Activated CD4-positive, alpha-beta T cell treated with anti-CD3 and anti-CD28 coated beads, Interleukin-2, Interleukin-6, amounts not matched to agents 100 ng/mL and 50 ng/mL, durations not matched to agents 16 hours and 8 hours (primary cell): ENCODE data around the gene TMED6.

Experiments used
- DNase-seq: peaks from one replicate; pipeline ENCODE4 v3.0.0-alpha.2; 2020

Gene TMED6

DNA sequence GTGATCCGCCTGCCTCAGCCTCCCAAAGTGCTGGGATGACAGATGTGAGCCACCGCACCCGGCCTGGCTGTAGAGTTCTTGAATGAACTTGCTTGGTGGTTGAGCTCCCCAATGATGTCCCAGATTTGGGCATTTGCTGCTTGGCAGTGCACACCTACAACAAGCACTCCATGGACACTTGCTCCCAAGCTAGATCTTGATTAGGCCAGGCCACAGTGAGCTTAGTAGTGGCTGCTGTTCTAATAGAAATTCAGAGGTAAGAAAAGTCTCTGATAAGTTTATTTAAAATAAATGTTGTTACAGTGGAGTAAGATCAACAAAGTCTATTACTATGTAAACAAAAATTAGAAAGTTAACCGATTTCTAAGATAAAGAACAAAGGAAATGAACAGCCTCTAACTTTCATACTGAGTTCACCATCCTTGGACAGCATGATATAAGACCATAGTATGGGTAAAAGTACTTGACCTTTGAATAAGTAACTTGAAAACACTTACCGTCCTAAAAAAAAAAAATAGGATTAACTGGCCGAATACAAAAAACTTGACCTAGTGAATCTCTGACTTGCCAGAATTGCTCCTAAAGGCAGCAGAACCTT lies 951 bp downstream of the TMED6 start:
- no peak for DNase-seq

DNA sequence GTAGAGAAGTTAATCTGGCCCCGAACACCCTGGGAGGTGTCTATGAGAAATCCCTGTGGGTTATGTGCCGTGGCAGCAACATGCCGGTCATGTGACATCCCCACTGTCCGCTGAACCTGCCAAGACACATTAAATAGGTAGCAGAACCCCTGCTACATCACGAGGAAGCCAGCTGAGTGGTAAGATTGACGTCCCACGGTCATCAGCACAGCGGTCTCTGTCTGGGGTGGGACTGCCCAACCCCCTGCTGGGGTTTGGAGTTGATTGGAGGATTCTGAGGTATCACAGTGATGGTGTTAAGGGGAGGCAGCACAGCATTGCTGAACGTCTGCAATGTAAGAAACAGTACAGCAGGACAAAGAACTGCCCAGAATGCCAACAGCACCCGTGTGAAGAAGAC lies 2.0 kb downstream of the TMED6 start:
- DNase-seq = no peak

DNA sequence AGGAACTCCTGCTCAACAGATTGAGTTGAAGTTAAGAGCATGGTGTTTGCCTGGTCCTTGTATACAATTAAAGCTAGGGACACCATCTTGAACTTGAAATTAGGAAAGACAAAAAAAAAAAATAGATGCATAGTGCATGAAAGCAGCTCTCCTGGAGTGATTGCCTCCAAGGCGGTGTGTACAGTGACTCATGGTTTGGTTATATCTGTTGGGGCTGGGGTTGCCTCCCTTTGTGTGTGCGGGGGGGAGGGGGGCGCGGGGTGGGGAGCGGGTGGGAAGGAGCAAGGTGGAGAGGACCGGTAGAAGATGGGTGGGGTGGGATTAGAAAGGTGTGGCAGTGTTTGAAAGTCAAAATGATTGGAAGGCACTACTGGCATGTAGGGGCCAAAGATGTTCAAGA lies 3.4 kb downstream of the TMED6 start:
- DNase-seq = no peak

DNA sequence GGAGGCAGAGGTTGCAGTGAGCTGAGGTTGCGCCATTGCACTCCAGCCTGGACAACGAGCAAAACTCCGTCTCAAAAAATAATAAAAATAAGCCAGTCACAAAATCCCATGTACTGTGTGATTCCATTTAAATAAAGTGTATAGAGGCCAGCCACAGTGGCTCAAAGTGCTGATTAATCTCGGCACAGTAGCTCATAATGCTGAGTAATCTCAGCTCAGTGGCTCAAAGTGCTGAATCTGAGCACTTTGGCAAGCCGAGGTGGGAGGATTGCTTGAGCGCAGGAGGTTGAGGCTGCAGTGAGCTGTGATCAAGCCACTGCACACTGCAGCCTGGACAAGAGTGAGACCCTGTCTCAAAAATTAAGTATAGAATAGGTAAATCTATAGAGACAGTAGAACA lies 4.9 kb downstream of the TMED6 start:
- DNase-seq = no peak

DNA sequence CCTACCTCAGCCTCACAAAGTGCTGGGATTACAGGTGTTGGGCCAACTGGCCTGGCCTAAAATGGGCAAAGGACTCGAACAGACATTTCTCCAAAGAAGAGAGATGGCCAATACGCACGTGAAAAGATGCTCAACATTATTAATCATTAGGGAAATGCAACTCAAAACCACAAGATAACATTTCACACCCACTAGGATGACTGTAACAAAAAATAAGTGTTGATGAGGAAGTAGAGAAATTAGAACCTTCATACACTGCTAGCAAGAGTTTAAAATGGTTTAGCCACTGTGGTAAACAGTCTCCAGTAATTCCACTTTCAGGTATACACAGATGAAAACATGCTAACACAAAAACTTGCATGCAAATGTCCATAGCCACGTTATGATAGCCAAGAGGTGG lies 5.7 kb downstream of the TMED6 start:
- no peak for DNase-seq

DNA sequence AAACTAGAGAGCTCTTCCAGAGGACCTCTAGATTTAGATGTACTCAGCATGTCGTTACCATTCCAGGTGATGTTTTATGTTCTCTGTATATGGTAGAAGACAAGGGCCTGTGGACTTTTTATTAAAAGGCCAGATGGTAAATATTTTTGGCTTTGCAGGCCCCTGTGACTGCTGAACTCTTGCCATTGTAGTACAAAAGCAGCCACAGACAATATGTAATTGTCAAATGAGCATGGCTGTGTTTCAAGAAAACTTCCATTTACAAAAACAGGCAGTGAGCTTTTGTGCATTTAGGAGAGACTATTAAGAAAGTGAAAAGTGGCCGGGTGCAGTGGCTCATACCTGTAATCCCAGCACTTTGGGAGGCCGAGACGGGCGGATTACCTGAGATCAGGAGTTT lies 7.4 kb downstream of the TMED6 start:
- no peak for DNase-seq

DNA sequence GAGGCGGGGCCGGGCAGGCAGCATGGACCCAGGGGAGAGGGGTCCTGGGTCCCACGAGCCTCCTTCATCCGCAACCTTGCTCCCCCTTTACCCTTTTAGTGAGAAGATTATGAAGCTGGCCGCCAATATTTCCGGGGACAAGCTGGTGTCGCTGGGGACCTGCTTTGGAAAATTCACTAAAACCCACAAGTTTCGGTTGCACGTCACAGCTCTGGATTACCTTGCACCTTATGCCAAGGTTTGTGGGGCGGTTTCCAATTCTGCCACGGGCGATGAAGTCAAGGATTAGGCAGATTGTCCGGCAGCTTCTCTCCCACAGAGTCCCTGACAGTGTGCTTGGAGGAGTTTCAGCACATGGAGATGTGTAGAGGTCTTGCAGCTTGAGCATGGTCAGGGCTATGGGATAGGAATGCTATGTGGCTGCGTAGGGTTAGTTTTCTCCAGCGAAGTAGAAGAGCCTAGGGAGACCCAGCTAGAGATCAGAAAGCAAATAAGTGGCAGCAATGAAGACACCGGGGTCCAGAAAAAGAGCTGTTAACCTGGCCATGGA lies 11.4 kb downstream of the TMED6 start:
- DNase-seq = peak; percentile 29

DNA sequence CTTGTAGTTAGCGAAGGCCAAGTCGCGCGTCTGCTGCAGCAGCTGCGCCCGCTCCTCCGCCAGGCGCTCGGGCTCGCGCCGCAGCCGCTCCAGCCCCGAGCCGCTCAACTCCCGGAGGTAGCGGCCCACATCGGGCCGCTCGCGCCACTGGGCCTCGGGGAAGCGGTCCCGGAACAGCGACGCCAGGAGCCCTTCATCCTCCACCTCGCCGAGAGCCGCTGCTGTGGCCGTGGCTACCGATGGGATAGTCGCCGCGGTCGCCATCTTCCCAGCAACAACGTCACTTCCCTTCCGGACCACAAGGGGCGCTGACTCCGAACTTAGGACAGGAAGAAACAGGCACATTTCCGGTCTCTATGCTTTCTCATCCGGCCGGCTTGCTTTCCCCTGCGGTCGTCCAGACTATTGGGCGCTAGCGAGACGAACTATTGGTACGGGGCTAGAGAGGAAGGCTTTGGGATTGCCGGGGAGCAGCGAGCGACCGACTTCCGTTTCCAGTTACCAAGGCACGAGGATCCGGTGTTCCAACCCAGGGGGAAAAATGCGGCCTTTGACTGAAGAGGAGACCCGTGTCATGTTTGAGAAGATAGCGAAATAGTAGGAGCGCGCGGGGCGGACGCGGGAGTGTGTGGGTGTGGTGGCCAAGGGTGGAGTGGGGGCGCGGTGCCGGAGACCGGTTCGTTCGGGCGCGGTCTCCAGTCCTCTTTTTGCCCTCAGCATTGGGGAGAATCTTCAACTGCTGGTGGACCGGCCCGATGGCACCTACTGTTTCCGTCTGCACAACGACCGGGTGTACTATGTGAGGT lies 12.1 kb downstream of the TMED6 start, which contains the start of the genes COG8 and NIP7:
COG8 (minus strand) TSS at position 276 of the 806 bp plus-strand sequence; CDS start at position 264, 12 bp downstream.
NIP7 (plus strand) TSS at position 484 of the 806 bp plus-strand sequence; CDS start at position 542, 58 bp downstream.
- peak; percentile 97 for DNase-seq

DNA sequence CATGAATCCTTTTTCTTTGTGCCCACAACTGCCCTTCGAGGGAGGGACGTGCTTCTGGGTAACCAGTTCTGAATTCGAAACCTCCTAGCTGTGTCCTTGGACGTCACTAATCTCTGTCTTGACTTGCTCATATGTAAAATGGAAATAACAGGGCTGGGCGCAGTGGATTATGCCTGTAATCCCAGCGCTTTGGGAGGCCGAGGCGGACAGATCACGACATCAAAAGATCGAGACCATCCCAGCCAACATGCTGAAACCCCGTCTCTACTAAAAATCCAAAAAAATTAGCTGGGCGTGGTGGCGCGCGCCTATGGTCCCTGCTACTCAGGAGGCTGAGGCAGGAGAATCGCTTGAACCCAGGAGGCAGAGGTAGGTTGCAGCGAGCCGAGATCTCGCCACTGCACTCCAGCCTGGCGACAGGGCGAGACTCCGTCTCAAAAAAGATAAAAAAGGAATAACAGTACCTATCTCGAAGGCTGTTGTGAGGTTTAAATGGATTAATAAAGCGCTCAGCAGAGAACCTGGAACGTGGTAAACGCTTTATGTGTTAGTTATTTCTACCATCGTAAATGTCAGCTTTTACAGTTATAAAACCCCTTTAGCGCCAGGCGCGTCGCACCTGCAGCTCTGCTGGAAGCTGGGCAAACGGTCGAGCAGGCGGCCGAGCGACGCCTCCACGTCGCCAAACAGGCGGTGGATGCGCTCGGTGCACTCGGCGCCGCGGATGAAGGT lies 12.9 kb downstream of the TMED6 start:
- peak; percentile 70 for DNase-seq

DNA sequence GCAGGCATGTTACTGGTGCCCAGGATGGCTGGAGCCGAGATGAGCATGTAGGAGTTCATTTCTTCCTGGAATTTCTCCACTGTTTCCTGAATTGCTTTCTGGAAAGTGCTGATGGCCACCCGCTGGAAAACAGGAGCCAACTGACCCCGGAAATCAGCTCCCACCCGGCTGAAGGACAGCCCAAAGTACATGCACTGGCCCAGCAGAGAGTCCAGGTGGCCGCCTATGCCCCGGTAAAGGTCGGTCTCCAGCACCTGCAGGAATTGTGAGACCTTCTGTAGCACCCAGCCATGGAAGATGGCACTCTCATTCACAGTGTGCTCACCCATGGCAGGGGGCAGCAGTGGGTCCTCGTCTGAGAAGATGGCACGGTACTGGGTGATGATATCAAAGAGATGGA lies 16.9 kb downstream of the TMED6 start:
- no peak for DNase-seq

DNA sequence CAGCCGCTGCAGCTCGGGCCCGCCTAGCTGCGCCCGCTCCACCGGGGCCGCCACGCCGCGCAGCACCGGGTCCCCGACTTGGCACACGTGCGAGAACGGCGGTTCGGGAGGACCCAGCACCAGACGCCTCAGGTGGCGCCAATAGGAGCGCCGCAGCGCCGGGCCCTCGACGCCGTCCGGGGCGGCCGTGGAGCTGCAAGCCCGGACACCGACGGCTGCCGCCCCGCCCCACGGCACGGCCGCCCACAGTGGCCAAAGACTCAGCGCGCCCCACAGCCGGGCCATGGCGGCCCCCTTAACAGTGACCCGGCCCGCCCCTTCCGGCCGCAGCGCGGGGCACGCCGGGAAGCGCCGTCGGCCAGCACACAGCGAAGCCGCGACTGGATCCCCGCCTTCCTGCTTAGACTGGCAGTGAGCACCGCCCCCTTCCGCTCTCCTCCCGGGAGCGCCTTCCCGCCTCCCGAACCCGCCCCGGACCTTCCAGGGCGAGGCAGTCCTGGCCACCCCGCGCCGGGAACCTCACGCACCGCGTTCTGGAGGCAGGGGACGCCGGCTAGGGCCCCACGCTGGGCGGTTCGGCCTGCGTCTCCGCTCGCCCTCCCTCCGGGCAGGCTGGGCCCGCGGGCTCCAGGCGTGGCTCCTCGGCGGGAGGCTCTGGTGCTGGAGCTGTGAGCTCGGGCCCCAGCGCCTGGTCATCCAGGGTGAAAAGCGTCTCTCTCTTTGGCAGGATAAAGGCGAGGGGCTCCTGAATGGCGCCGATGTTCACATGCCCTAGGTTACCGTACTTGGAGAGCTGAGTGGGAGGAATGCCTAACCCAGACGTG lies 21.1 kb downstream of the TMED6 start, which contains the start of gene PDF:
PDF (minus strand) TSS at position 303 of the 824 bp plus-strand sequence; CDS start at position 285, 18 bp downstream.
- DNase-seq = peak; percentile 93

DNA sequence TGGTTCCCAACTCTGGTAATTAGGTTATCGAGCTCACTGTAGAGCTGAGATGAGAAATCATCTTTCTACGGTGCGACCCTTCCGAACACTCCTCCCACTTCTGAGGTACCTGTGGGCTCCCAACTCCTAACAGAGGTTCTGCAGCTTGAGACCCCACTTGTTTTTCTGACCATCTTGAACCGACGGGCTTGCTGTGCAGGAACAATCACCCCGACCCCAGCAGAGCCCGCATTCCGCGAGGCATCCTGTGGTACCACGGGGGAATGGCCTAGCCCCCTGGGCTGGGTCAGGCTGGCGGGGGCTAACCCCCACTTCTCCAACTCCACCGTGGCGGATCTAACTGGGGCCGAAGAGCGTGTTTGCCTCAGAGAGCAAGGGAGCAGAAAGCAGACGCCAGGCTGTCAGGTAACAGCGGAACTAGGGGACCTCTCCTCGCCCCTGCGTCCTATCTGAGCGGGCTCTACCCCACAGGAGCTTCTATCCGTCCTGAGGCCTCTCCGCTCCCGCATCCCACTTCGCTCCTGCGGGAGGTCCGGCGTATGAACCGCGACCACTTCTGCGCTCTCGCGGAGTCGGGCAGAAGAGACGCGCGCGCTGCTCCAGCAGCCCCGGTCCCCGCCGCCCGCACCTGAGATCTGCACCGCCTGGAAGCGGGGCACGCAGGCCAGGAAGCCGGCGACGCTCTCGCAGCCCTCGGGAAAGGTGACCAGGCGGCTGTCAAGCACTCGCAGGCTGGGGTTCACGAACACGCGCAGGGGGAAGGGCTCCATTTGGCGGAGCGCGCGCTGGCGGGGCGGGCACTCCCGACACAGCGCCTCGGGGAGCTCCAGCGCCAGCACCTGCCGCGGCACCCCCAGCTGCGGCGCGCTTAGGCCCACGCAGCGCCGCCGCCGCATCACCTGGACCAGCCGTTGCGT lies 22.0 kb downstream of the TMED6 start:
- DNase-seq = peak; percentile 54

DNA sequence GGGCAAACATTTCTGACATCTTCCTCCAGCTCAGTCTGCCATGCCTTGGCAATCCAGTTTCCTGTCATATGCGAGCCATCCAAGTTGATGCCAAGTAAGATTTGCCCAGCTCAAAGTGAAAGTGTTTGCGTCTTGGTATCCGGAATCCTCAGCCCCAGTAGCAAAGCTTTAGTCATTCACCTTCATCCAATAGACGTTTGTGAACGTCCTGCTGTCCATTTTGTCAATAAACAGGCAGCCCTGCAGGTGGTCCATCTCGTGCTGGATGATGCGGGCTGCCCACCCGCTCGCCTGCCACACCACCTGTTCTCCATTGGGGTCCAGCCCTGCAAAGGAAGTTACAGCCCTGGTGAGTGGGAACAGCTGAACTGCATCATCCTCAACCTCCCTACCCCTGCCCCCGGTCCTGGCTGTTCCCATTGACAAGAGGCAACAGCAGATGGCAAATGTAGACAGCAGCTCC lies 22.7 kb downstream of the TMED6 start:
- DNase-seq = peak; percentile 69

DNA sequence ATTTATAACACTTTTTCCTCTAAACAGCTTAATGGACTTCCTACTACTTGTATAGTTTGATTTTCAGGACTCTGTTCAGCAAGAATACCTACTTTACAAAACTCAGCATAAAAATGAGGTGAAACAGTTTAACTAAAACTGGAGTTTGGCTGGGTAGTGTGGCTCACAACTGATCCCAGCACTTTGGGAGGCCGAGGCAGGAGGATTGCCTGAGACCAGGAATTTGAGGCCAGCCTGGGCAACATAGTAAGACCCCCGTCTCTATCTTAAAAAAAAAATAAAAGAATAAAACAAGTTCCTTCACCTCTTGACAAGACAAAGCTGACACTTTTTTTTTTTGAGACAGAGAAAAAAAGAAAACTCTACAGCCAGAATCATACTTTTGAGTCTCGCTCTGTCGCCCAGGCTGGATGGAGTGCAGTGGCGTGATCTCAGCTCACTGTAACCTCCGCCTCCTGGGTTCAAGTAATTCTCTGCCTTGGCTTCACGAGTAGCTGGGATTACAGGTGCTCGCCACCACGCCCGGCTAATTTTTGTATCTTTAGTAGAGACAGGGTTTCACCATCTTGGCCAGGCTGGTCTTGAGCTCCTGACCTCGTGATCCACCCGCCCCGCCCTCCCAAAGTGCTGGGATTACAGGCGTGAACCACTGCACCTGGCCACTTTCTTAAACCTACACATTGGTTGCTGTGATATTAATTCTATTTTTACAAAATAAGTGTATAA lies 23.8 kb downstream of the TMED6 start:
- no peak for DNase-seq

DNA sequence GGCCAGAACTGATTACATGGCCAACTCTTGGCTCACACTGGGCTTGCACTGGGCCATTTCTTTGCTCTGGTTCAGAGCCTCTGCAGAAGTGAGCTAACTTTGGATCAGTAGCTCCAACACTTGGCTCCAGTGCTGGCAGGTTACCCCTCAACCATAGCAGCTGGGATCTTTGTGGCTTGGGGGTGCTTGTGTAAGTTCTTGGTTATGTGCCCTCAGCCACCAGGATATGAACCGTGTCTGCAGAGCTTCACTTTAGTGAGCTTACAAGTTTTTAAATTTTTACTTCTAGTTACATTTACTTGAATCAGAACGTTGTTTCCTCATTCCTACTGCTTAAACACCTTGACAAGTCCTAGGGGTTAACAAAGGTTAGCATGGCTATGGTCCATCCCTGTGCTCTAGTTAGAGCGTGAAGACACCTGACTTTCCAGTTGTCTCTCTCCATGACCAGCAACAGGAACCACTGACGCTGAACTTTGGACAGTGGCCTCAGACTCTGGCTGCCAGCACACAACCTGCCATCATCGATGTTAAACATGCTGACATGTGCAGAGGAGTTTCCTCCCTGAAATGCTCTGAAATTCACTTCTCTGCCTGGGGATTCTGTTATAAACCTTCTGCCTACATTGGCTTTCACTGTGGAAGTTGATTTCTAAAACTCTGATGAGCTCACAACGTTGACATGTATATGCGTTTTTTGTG lies 25.3 kb downstream of the TMED6 start:
- DNase-seq = no peak

DNA sequence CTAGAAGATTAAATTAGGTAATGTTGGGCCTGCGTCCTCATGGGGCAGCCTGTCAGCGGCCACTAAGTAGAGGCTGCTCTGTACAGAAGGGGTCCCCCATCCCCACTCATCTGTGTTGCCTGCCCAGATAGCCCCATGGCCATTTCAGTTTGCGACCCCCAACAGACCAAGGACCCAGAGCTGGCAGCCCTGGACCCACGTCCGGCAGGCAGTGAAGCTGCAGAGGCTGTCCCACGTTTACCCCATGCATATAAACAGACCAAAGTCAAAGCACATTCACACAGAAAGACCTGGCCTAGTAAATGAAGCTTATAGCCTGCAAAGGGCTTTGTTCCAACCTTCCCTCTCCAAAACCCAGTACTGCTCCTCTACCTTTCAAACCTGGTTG lies 25.8 kb downstream of the TMED6 start:
- no peak for DNase-seq

DNA sequence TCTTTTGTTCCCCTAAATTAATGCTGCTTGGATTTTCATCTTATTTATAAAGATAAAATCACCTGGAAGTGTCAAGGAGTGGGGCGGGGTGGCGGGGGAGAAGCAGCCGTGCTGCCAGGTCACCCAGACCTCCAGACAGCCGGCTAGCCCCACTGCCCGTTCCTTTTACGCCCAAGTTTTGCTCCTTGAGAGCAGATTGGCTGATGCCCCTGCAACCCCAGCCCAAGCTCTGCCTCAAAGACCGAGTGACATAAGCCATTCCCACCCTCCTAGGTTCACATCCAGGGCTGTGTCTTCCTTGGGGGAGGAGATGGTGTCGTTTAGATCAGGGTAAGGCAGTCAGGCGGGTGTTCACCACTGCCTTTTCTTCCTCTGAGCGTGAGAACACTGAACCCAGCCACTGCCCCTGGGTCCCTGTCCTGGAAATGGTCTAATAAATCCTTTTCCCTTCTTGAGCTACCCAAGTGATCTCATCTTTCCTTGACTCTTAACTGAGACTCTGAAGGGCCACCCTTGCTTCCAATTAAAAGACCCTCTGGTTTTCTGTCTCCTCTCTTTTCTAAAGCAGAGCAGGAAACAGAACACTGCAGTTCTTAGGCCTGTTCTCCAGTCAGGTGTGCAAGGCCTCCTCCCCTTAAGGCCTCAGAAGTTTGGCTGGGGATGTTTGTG lies 26.9 kb downstream of the TMED6 start:
- no peak for DNase-seq

DNA sequence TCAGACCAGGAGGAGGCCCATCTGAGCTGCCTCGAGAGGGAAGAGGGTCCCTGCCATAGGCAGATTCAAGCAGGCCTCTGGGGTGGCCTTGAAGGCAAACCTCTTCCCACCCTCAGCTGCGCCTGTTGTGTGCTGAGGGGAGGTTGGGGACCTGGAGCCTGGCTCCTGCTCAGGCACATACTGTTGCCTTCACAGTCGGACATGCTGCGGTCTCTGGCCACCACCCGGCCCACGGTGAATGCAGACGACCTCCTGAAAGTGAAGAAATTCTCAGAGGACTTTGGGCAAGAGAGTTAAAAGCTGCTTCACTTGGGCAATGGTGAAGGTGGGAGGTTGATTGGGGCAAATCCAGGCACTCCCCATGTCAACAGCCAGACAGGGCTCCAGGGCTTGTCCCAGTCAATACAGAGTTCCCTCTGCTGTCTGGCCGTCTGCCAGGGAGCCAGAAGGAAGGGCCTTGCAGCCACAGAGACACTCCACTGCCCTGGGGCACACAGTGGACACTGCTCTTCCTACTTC lies 27.5 kb downstream of the TMED6 start:
- DNase-seq = no peak

DNA sequence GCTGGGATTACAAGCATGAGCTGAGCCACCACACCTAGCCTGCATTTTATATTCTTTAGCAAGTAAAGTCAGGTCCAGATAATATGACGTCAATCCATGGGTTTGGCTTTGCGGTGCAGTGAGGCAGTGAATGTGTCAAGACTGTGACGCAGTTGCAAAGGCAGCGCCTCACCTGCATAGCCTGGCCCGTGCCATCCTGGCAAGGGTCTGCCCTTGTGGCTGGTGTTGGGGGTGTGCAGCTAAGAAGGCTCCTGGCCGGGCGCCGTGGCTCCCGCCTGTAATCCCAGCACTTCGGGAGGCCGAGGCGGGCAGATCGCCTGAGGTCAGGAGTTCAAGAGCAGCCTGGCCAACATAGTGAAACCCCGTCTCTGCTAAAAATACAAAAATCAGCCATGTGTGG lies 28.2 kb downstream of the TMED6 start:
- no peak for DNase-seq
